ENCODE results near the gene IGFBP5.

The IGFBP5 gene
- 0 to 0.19 (median 0) reads per million in 3 experiments for total RNA-seq

DNA sequence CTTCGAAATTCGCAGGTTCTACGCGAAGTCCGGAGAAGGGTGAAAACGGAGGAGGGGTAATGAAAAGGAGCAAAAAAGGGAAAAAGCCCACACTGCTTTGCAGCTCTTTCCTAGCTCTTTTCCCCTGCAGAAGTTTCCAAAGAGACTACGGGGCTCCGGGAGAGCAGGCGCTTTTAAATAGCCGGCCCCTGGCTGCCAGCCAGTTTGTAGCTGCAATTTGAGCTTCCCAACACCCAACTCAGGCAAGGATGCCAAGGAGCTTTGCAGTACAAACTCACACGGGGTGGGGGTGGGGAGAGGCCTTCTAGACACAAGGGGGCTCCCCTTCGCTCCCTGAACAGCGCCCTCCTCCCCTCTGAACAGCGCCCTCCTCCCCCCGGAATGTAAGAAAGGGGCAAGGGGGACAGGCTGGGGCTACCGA is at the start of gene IGFBP5:
Gene IGFBP5, minus strand, starts transcription at position 149 of the 421 bp plus-strand sequence. CDS start 774 bp downstream, outside the sequence.
- no peak for DNase-seq

- no peak for DNase-seq
Measured at GRCh38 chr2:216743781-216744180, 48.4 kb upstream of the IGFBP5 start.

GRCh38 chr2:216742411-216742810 is 47.1 kb upstream of the IGFBP5 start:
- no peak for DNase-seq

GRCh38 chr2:216741223-216741593 is 45.9 kb upstream of the IGFBP5 start:
- no peak for DNase-seq

DNA sequence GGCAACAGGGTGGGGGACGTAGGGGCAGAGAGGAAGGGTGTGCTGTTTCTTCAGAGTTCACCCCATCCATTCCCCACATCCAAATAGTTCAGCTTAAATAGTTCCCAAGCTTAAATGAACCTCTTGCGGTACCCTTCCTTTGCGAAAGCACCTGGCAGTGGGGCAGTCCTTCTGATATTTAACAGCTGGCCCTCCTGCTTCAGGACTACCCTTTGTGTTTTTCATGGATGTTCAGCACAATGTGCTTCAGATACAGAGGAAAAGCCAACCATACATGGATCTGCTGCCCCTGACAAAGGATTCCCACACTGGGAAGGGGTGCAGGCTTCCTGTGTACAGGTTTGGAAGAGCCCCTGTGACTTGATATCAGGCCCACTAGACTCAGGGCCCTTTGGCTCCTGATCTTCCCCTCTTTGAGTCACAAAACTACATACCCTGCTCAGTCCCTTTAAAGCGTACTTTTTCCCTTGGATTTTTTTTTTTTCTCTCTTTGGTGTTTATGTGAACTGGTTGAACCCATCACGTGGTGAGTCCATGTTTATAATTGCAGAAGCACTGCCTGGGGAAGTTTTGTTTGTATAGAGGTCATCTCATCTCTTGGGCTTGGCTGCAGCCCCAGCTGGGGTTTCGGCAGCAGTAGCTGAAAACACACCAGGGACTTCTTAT is 45.3 kb upstream of the IGFBP5 start:
- no peak for DNase-seq

GRCh38 chr2:216739035-216739434 is 43.7 kb upstream of the IGFBP5 start:
- no peak for DNase-seq

GRCh38 chr2:216737676-216738075 is 42.3 kb upstream of the IGFBP5 start:
- no peak for DNase-seq

DNA sequence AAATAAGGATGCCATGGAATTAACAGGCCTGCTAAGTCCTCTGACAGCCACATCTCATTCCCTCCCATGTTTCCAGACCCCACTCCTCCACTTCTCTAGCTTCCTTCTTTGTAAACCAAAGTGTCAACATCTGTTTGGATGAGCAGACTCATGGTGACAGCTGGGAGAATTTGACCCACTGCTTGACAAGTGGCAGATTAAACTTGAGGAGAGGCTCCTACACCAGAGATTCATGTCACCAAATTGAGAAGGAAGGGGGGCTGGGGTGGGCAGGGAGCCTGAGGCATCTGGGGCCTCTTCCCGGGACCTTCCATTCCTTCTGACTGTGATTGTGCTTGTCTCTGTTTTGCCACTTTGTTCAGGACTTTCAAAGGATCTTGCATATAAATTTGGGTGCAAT is 41.0 kb upstream of the IGFBP5 start:
- DNase-seq = no peak

- DNase-seq = no peak
Measured at GRCh38 chr2:216735668-216736067, 40.3 kb upstream of the IGFBP5 start.

DNA sequence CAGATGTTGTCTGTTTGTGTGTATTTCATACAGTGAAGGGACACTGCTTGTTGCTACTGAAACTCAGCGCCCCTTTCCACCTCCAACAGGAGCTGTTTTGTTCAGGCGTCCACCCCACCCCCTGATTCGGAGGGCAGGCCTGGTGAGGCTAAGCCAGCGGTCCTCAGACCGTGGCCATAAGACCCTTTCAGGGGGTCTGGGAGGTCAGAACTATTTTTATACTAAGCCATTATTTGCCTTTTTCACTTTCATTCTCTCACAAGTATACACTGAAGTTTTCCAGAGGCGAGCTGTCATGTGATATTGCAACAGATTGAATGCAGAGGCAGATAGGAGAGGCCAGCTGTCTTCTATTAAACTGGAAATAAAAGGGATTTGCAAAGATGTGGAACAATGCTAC is 39.7 kb upstream of the IGFBP5 start:
- no peak for DNase-seq

GRCh38 chr2:216733046-216733445 is 37.7 kb upstream of the IGFBP5 start:
- DNase-seq = no peak

DNA sequence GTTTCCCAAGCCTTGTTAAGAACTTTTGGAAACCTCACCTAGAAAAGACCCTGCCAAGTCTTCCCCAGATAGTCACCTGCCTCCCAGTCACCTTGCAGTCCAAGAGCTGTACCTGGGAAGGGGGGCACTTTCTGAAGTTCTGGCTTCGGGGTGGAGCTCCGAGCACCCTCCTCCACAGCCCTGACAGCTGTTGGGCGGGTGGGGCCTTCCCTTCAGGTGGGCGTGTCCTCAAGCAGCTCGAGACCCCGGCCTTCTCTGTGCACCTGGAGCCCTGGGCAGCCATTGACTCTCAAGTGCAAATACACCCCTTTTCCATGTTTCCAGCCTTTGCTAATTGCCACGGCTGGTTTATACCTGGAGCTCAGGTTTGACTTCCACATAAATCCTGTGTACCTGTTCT is 37.0 kb upstream of the IGFBP5 start:
- DNase-seq = no peak

DNA sequence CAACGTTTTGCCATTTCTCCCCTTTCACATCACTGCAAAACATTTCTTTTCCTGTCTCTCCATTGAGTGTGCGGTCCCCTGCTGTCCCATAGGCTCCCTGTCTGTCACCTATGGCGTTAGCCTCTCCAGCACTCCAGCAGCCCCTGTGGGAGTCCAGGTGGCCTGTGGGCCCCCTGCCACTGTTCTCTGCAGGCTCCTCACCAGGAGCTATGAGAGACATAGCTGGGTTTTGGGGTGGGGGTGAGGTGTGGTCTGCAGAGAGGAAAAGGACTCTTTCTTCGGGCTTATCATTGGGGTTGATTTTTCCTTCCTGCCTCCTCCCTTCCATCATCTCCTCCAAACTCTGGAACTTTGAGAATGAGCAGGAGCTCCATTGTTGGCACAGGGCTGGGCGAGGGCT is 36.1 kb upstream of the IGFBP5 start:
- DNase-seq = no peak

DNA sequence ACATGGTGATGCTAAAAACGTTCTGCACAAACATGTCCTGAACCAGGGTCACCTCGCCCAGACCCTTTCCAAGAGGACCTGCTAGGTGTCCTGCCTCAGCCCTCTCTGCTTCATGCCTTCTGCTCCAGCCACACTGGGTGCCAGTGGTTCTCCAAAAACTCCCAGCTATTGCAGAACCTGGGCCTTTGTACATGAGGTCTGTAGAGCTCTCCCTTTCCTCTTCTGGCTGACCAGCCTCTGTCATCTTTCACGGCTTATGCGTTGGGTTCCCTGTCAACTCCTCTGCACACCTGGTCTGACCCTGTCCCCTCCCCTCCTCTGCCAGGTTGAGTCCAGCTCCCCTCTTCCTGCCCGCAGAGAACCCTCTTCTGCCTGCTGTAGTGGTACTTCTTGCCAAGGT is 35.5 kb upstream of the IGFBP5 start:
- DNase-seq = no peak

- DNase-seq = no peak
Measured at GRCh38 chr2:216727346-216728122, 32.2 kb upstream of the IGFBP5 start.

DNA sequence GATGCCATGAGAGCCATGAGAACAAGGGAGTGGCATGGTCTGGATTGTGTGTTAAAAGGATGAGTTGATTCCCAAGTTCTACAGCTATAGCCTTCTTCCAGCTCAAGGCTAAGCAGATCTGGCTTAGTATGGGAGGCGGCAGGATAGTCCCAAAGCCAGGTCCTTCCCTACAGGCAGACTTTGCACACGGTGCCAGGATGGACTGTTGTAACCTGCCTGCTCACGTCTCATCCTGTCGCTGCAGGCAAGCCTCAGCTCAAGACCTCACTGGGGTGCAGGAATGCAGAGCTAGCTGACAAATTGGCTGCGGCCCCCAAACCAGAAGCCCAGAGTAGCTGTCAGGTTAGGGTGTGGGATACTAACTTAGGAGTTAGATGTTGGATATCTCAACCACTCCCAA is 28.8 kb upstream of the IGFBP5 start:
- no peak for DNase-seq

- no peak for DNase-seq
Measured at GRCh38 chr2:216721141-216721540, 25.8 kb upstream of the IGFBP5 start.

DNA sequence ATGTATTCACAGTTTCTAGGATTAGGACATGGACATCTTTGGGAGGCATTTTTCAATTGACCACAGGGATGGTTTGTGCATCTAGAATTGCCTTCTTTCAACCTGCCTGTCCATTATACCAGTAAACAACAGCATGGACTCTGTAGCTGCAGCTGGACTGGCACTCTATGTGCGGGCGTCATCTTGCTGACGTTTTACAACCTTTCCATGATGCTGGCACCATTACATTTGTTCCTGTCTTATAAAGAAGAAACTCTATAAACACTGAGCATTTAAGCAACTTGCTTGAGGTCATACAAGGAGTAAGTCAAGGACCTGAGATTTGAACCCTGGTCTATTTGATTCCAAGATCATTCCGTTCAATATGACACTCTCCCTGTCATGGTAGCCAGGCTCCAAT is 25.4 kb upstream of the IGFBP5 start:
- DNase-seq = no peak

- no peak for DNase-seq
Measured at GRCh38 chr2:216717907-216718615, 22.7 kb upstream of the IGFBP5 start.

DNA sequence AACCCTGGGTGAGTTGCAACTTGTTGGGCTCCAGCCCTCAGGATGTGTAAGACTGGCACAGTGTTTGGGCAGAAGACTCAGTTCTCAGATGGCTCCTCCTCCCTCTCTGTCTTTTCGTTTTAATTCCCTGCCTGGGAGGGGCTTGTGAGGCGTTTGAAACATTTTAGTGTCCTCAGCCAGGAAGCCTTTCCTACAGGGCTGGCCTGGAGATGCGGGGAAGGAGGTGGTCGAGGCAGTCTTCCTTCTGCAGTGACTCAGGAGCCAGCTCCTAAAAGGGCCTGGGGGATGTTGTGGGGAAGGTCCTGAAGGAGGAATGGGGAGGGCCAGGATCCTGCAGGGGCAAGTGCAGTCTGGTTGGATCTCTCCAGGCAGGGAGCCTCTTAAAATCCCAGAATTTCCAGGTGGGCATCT is 22.1 kb upstream of the IGFBP5 start:
- DNase-seq = no peak

GRCh38 chr2:216716109-216716508 is 20.8 kb upstream of the IGFBP5 start:
- no peak for DNase-seq

GRCh38 chr2:216715402-216715974 is 20.1 kb upstream of the IGFBP5 start:
- no peak for DNase-seq

DNA sequence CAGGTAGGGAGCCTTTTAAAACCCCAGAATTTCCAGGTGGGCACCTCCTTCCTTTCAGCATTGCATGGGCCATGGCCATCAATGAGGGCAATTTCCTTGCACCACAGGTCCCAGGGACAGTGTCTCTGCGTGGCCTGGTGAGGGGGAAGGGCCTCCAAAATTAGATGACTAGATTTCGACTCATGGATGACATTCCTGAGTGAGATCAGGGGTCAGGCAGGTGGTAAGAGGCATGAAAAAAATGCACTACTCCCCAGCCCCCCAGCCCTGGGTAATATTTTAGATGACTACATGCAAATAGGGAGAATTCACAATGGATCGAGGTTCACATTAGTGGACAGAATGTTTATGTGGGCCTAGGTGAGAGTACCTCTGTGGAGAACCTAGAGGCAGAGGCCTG is 19.0 kb upstream of the IGFBP5 start:
- DNase-seq = no peak

Data from central memory CD4-positive, alpha-beta T cell (primary cell).